GM19468 (cell line): Measurements from ENCODE around the gene MIS18BP1.
"Not testable (repeated sequence)": the region's sequence is repeated elsewhere in the genome, so short reads cannot be mapped to it uniquely, and the experiment has no call there.

Source experiments
- ATAC-seq: cut with Tn5 transposase; IDR thresholded peaks from one replicate; pipeline ENCODE4 v1.9.1; 2021; ENCODE audit warnings: mild to moderate bottlenecking, moderate library complexity, moderate number of reproducible peaks; ENCODE audit not compliant: unreplicated experiment; ENCODE audit errors: extremely low read depth

Gene MIS18BP1

GRCh38 chr14:45247427-45247826 lies 5.6 kb downstream of the MIS18BP1 start:
- ATAC-seq: no peak

GRCh38 chr14:45246691-45247090 lies 6.3 kb downstream of the MIS18BP1 start:
- ATAC-seq: no peak

- ATAC-seq: no peak
Measured at GRCh38 chr14:45246151-45246550, 6.9 kb downstream of the MIS18BP1 start.

- ATAC-seq: no peak
Measured at GRCh38 chr14:45242706-45243105, 10.3 kb downstream of the MIS18BP1 start.

- no peak for ATAC-seq
Measured at GRCh38 chr14:45238988-45239387, 14.0 kb downstream of the MIS18BP1 start.

- ATAC-seq: no peak
Measured at GRCh38 chr14:45227566-45227965, 25.4 kb downstream of the MIS18BP1 start.

- no peak for ATAC-seq
Measured at GRCh38 chr14:45222485-45223262, 30.3 kb downstream of the MIS18BP1 start.

- not testable (repeated sequence) for ATAC-seq
Measured at GRCh38 chr14:45214341-45214740, 38.7 kb downstream of the MIS18BP1 start.

GRCh38 chr14:45213716-45214115 lies 39.3 kb downstream of the MIS18BP1 start:
- not testable (repeated sequence) for ATAC-seq

GRCh38 chr14:45212231-45212630 lies 40.8 kb downstream of the MIS18BP1 start:
- no peak for ATAC-seq

- no peak for ATAC-seq
Measured at GRCh38 chr14:45211295-45211694, 41.7 kb downstream of the MIS18BP1 start.

GRCh38 chr14:45210159-45210558 lies 42.8 kb downstream of the MIS18BP1 start:
- no peak for ATAC-seq

GRCh38 chr14:45204241-45204640 lies 48.8 kb downstream of the MIS18BP1 start:
- no peak for ATAC-seq

- ATAC-seq: no peak
Measured at GRCh38 chr14:45201905-45202304, 51.1 kb downstream of the MIS18BP1 start.

- ATAC-seq: no peak
Measured at GRCh38 chr14:45199230-45199629, 53.8 kb downstream of the MIS18BP1 start.

- no peak for ATAC-seq
Measured at GRCh38 chr14:45198551-45198950, 54.5 kb downstream of the MIS18BP1 start.

GRCh38 chr14:45194964-45195363 lies 58.0 kb downstream of the MIS18BP1 start:
- ATAC-seq: no peak

GRCh38 chr14:45185100-45185814 lies 67.7 kb downstream of the MIS18BP1 start:
- no peak for ATAC-seq

GRCh38 chr14:45181806-45182205 lies 71.2 kb downstream of the MIS18BP1 start:
- ATAC-seq: no peak

GRCh38 chr14:45181329-45181728 lies 71.7 kb downstream of the MIS18BP1 start:
- ATAC-seq: no peak

GRCh38 chr14:45177076-45177475 lies 75.9 kb downstream of the MIS18BP1 start:
- ATAC-seq: no peak

- ATAC-seq: no peak
Measured at GRCh38 chr14:45169906-45170305, 83.1 kb downstream of the MIS18BP1 start.
